GM10248 (cell line): ENCODE measurements around the gene JAKMIP1.
"Not testable (repeated sequence)": the region's sequence is repeated elsewhere in the genome, so short reads cannot be mapped to it uniquely, and the experiment has no call there.

Source experiments
- CTCF ChIA-PET: fragments of 300-600 bp; sonication (Branson Sonifier 250); formaldehyde crosslinking; extraction: SDS; loops from one replicate; lab custom pipeline; 2021; ENCODE audit warnings: antibody characterized with exemption; lab: Yijun Ruan, JAX
- POLR2A ChIA-PET: fragments of 350-650 bp; sonication (Branson Sonifier 250); formaldehyde crosslinking; extraction: SDS; loops from one replicate; lab custom pipeline; 2020; ENCODE audit warnings: antibody characterized with exemption; lab: Yijun Ruan, JAX
- DNase-seq: peaks from one replicate; pipeline ENCODE4 v3.0.0; 2012; ENCODE audit errors: extremely low spot score
- TF ChIP-seq, protein P1 (sequence below): IDR thresholded peaks from 2 replicates; pipeline ENCODE4 v1.5.1; 2012; ENCODE audit warnings: mild to moderate bottlenecking, low read depth; ENCODE audit errors: extremely low read depth, missing control alignments, control extremely low read depth

The JAKMIP1 gene

DNA sequence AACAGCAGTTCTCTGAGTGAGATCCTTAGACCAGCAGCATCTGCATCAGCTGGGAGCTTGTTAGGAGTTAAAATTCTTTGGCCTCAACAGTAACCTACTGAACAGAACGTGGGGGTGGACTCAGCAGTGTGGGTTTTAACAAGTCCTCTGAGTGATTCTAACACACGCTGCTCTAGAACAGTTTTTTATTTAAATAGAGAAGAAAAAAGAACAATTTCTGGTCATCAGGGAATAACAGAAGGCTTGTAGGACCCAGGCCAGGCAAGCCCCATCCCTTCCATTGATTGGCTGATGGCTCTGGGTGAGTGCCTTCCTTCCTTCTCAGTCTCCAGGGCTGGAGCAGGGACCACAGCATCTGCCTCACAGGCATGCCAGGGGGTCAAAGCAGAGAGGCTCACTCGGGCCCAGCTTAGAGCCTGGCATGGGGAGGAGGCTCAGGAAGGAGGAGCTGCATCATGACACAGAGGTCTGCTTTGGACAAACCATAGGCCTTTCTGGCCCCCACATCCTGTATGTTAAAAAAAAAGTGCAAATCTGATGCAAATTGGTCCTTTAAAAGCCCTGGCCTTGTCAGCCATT, 56.7 kb downstream of the JAKMIP1 start:
- ChIA-PET POLR2A (no interaction called here), CTCF (no interaction called here)
- DNase-seq = no peak
- TF ChIP-seq, protein P1, sequence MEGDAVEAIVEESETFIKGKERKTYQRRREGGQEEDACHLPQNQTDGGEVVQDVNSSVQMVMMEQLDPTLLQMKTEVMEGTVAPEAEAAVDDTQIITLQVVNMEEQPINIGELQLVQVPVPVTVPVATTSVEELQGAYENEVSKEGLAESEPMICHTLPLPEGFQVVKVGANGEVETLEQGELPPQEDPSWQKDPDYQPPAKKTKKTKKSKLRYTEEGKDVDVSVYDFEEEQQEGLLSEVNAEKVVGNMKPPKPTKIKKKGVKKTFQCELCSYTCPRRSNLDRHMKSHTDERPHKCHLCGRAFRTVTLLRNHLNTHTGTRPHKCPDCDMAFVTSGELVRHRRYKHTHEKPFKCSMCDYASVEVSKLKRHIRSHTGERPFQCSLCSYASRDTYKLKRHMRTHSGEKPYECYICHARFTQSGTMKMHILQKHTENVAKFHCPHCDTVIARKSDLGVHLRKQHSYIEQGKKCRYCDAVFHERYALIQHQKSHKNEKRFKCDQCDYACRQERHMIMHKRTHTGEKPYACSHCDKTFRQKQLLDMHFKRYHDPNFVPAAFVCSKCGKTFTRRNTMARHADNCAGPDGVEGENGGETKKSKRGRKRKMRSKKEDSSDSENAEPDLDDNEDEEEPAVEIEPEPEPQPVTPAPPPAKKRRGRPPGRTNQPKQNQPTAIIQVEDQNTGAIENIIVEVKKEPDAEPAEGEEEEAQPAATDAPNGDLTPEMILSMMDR = no peak

DNA sequence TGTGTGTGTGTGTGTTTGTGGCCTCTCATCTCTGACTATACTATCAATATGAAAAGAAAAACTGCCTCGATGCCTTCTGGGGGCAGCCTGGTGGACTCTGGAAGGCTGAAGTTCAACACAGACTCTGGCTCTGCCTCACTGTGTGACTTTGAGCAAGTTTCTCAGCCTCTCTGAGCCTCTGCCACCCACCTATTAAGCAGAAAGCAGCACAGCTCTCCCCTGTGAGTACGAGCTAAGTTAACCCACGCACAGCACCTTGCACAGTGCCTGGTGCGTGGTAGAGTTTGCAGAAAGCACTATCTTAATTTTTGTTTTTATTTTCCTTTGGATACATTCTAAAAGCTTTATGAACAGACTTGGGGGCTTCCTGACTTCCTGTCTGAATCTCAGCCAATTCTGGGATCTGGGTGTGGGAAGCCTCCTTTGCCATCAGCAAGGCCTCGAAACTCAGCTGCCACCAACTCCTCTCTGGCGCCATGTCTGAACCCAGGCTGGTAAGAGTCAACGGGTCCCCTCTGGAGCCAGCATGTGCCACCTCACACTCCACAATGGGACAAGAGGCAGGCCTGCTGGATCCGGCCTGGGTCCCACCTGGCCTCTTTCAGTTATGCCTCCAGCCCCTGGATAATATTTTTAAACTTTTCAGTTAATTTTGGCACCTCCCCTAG, 57.3 kb downstream of the JAKMIP1 start:
- TF ChIP-seq, protein P1 = no peak
- CTCF ChIA-PET = interaction anchor here (0.7 to 1.9 kb wide), 3 partner anchors 10 to 49 kb away, joined by 3 to 7 read pairs (median 4); no protein-coding TSS in a partner anchor
- POLR2A ChIA-PET = no interaction called here
- DNase-seq = no peak

DNA sequence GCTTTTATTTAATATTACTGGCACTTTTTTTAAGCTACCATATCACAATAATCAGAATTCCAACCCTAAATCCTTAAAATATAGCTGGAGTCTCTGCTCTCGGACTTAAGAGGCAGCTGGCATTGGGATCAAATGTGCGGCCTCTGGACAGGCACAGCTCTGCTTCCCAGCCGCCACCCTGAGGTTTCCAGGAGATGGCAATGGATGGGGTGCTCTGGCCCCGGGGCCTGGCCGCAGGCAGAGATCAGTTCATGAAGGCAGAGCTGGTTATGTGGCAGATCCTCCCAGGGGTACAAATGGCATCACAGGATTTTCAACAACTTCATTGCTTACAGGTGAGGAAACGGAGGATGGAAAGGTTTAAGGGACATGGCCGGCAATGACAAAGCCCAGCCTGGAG, 57.8 kb downstream of the JAKMIP1 start:
- no peak for DNase-seq

DNA sequence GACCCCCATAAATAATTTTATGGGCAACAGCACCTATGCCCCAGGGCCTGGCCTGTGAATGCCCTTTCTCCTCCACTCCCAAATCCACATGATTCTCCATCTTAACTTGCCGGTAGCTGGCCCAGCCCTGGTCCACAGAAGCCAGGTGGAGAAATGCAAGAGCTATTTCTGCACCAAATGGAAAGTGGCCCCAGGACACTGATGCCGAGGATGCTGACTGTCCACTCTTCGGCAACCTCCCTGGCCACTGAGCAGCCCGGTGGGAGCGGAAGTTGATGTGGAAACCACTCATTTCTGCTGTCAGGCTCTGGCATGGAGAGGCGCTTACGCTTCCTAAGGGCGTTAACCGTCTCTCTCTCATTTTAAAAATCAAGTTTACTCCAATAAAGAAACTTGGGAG, 58.8 kb downstream of the JAKMIP1 start:
- TF ChIP-seq, protein P1 = no peak
- CTCF ChIA-PET = interaction anchor here (1.4 to 1.9 kb wide), 3 partner anchors 17 to 110 kb away, joined by 3 to 7 read pairs (median 4); no protein-coding TSS in a partner anchor
- DNase-seq = no peak
- POLR2A ChIA-PET = no interaction called here

More for the DNA sequence above, 57.8 kb downstream of the JAKMIP1 start:
- TF ChIP-seq, protein P1 = no peak
- CTCF ChIA-PET = interaction anchor here (0.7 to 1.9 kb wide), 4 partner anchors 10 to 109 kb away, joined by 3 to 7 read pairs (median 4); no protein-coding TSS in a partner anchor
- POLR2A ChIA-PET = no interaction called here

DNA sequence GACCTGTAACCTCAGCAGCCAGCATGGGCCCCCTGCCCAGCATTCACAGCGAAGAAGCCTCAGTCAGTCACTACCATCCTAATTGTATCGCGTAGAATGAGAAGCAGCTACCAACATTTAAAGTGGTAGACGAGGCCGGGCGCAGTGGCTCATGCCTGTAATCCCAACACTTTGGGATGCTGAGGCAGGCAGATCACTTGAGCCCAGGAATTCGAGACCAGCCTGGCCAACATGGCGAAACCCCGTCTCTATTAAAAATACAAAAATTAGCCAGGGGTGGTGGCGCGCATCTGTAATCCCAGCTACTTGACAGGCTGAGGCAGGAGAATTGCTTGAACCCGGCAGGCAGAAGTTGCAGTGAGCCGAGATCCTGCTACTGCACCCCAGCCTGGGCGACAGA, 59.3 kb downstream of the JAKMIP1 start:
- ChIA-PET POLR2A (interaction anchor here (0.7 kb wide), 1 partner anchor 333 kb away, joined by 4 read pairs; no protein-coding TSS in a partner anchor), CTCF (interaction anchor here (0.7 to 1.9 kb wide), 4 partner anchors 11 to 110 kb away, joined by 3 to 7 read pairs (median 4); no protein-coding TSS in a partner anchor)
- not testable (repeated sequence) for DNase-seq

DNA sequence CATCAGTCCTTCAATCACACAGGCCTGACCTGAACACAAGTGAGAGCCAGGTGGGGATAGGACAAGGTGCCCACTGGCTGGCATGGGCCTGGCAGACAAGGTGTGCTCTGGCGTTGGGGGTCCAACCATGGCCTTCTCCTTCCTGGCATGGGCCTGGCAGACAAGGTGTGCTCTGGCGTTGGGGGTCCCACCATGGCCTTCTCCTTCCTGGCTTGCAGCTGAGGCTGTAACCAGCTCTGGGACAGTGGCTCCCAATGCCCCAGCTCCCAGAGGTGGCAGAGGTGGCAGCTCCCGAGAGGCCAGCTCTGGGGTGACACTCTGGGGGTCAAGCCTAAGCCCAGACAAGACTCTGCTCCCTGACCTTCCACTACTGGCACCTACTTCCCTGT, 62.6 kb downstream of the JAKMIP1 start:
- no peak for DNase-seq
- ChIA-PET CTCF (interaction anchor here (0.9 to 1.4 kb wide), 4 partner anchors 10 to 113 kb away, joined by 3 to 5 read pairs (median 3); no protein-coding TSS in a partner anchor), POLR2A (interaction anchor here (0.6 kb wide), 1 partner anchor 63 kb away, joined by 5 read pairs; the partner anchor contains the start of gene JAKMIP1)
- TF ChIP-seq, protein P1 = no peak
